Fibroblast of skin of scalp (primary cell): ENCODE data around the gene PCCA.
"Not testable (repeated sequence)": the region's sequence is repeated elsewhere in the genome, so short reads cannot be mapped to it uniquely, and the experiment has no call there.

Experiments used
- DNase-seq: peaks from one replicate; pipeline ENCODE4 v3.0.0-alpha.2; 2013

Gene PCCA

DNA sequence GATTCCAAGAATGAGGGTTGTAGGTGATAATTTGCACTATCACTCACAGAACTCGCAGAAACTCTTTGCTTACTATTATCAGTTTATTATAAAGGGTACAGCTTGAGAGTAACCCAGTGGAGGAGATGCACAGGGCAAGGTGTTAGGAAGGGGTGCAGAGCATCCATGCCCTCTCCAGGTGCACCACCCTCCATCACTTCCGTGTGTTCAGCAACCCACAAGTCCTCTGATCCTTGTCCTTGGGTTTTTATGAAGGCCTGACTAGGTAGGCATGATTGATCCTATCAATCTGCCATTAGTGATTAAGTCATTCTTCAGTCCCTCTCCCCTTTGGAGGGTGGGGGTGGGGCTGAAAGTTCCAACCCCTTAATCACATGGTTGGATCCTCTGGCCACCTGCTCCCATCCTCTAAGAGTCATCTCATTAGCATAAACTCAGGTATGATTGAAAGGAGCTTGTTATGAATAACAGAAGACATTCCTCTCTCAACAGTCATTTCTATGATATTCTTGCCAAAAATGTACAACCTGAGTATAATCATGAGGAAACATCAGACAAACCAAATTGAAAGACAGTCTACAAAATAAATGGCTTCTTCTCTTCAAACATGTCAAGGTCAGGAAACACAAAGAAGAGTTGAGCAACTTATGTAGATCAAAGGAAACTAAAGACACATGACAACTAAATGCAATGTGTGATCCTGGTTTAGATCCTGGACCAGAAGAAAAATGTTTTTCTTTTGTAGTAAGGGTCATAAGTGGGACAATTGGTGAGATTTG, 225.4 kb downstream of the PCCA start:
- no peak for DNase-seq

DNA sequence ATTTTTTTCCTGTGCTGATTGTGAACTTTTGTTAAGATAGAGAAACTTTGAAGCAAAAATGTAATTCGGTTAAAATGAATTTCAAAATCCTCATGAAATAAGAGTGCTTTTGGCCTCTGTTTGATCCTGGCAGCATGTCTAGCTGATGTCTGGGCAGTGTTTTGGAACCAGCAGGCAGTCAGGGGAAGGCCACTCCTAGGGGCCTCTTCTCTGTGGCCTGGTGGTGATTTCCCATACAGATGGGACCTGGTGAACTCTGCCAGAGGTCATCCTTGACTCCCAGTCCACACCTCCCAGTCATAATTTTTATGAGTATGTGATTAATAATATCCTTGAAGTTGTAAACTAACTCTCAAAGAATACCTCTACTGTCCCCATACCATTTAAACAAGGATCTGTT, 226.6 kb downstream of the PCCA start:
- no peak for DNase-seq

DNA sequence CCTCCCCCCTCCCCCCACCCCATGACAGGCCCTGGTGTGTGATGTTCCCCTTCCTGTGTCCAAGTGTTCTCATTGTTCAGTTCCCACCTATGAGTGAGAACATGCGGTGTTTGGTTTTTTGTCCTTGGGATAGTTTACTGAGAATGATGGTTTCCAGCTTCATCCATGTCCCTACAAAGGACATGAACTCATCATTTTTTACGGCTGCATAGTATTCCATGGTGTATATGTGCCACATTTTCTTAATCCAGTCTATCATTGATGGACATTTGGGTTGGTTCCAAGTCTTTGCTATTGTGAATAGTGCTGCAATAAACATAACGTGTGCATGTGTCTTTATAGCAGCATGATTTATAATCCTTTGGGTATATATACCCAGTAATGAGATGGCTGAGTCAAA, 229.6 kb downstream of the PCCA start:
- DNase-seq: not testable (repeated sequence)

DNA sequence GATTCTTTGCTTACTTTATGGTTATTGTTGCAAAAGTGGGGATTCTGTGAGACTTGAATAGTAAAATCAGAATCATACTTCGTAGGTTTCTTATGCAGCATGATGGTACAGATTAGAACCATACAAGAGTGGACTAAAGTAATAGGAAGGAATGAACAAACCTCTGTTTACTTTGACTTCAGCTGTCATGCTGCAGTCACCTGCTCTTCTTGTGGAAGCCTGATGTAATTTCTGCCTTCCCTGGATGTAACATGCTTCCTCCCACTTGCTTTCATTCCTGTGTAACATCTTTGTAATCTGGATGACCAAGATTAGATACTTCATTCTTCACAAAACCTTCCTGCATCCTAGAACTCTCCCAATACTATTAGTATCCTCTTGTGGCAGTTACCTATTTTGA, 235.0 kb downstream of the PCCA start:
- no peak for DNase-seq

DNA sequence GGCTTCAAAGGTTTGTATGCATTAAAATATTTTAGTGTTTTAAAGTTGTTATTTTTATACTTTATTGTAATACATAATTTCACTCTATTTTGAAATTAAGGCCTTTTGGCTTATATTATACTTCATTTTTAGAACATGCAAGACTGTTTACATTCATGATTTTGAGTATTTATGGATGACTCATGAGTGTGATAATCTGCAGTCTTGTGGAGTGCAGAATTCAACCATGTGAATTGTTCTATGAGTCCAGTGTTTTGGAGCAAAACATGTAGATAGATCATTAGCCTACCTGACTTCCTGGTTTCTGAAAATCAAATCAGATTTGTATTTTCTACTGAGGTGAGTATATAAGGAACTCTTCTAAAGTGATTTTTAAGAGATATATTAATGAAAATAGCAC, 241.8 kb downstream of the PCCA start:
- DNase-seq: peak; percentile 5

DNA sequence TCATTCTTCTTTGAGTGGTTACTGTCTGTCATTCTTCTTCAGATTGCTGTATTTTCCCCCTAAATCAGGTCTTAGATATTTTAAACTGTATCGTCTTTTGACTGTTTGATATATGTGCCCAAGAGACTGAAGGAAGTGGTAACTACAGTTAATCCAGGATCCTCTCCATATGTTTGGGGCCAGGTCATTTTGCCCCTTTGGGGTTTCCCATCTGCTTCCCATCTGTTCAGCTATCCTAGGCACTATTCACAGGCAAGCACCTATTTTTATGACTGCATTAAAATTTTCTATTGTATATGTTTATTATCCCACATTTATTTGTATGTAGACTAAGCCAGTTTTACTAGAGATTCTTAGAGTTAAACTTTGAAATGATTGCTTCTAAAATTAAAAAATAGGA, 244.2 kb downstream of the PCCA start:
- DNase-seq: no peak

DNA sequence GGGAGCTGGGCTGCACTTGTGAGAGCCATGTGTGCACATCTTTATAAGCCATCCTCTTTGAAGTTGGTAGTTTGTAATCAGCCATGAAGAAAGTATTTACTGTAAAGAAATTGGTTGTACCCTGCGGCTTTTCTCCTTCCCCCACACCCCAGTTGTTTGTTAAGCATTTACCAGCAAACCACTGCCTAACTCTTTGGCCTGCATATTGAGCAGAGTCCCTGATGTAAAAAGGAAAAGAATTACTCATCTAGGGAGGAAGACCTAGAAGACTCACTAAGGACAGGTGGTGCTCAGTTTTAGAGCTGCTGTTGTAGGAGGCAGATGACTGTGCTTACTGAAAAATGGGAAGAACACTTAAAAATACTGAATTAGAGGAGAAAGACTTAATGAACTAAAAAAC, 245.3 kb downstream of the PCCA start:
- no peak for DNase-seq

DNA sequence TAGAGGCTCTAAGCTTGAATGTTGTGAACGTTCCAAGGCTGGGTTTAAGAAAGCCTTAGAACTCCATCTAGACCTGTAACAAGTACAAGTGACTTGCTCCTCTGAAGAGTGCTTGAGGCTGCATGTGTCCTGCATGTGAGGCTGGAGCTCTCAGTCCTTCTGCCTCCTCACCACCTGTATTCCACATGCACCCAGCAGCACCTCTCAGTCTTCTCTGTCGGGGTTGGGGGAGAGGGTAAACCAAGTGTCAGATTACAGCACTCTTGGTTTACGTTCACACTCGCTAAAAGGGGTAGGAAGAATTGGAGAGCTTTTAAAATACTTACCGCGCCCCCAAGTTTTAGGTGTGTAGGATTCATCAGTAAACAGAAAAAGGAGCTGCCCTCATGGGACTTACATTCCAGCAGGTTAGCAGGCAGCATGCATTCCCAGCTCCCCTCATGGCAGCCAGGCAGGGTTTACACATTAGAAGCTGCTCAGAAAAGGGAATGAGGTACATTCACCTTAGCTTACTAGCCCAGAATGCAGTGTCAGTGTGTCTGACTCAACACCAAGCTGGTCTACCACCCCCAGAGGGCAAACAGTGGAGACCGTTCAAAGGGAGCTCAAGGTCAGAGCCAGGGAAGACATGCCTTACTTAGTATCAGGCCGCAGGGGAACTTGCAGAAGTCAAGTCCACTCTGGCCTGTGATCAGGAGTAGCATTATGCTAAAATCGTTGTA, 248.1 kb downstream of the PCCA start:
- DNase-seq: no peak

DNA sequence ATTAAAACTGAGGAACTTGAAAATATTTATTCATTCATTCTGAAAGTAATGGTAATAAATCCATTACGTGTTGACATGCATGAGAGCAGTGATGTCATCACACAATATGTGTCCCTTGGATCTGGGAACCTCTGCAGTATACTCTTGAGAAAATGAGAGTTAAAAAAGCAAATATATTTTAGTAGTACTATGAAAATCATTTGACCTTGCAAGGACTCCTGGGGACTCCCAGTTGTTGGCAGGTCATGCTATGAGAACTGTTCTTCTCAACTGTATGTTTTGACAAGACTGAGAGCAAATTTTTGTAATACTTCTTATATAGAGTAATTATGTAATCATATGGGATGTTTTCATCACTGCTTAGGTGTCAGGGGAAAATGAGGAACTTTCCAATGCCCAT, 249.4 kb downstream of the PCCA start:
- DNase-seq: peak; percentile 72

DNA sequence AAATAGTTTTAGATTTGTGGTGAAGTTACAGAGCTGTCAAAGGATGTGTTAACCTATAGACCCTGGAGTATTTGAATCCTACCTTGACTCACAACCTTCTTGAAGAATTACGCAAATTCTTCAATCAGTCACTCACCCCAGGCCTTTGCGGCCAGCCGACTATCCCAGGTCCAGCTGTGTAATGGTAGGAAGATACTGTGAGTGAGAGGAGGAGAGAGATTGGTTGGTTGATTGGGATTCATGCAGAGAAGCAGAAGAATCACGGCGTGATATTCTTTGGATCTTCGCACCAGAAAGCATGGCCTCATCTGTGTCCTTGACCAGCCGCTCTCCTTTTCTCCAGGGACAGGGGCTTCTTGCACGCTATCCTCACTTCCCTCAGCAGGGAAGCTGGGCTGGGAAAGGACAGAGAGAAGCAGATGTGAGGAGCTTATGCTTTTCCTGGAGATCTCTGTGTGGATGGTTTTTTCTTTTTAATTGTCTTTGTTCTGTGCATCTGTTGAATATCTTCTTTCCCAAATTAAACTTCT, 250.6 kb downstream of the PCCA start:
- DNase-seq: peak; percentile 4

DNA sequence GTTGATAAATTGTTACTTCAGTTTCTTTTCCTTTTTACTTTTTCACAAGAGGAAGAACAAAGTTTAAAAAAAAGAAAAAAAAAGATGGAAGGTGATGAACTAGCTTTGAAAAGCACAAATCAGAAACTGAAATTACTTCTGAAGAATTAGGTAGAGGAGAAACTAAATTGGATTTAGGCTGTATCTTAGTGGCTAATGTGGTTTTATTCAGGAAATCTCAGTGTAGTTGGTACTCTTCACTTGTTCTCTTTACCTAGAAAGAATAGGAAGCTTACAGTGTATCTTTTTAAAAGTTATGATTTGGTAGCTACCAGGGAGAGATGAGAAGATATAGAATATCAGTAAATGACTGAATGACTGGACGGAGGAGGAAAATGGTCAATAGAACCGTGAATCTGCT, 252.0 kb downstream of the PCCA start:
- no peak for DNase-seq

DNA sequence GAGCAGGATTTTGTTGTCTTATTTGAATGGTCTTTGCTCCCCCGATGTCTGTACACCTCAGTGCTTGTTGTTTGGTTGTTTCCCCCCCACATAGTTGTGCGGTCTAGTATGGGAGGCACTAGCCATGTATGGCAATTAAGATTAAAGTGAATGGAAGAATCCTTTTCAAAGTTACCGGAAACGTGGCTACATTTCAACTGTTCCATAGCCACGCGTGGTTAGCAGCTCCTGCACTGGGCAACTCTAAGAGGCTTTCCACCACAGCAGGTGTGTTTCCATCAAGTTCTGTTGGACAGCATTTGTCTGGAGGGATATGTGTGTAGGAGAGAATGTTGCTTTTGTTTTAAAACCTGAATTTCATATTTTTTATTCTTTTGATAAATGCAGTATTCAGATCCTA, 252.4 kb downstream of the PCCA start:
- DNase-seq: no peak

DNA sequence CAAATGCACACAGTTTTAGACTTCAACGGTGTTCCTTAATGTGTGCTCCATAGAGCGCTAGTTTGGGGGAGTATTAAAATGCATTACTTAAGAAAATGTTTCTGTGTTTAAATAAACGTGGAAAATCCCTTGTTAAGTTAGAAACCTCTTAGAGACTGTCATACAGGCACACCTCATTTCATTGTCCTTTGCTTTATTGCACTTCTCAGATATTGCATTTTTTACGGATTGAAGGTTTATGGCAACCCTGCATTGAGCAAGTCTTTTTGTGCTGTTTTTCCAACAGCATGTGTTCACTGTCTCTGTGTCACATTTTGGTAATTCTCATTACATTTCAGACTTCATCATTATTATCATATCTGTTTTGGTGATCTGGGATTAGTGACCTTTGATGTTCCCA, 255.7 kb downstream of the PCCA start:
- DNase-seq: no peak

DNA sequence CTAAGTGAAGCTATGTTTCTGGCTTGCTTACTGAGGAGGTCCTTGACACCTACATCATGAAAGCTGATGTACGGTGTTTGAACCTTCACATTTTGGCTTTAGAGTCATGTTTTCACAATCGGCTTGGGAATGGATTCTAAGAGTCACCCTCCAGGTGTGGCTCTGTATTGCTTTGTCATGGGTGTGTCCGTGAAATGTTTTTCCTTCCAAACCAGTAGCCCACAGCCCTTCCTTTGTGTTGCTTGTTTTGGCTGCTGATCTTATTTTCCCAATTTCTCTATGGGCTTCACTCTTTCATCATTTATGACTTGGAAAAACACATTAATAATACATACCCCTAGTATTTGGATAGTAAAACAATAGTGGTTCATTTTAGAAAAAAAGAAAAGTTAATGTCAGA, 259.1 kb downstream of the PCCA start:
- peak; percentile 17 for DNase-seq

DNA sequence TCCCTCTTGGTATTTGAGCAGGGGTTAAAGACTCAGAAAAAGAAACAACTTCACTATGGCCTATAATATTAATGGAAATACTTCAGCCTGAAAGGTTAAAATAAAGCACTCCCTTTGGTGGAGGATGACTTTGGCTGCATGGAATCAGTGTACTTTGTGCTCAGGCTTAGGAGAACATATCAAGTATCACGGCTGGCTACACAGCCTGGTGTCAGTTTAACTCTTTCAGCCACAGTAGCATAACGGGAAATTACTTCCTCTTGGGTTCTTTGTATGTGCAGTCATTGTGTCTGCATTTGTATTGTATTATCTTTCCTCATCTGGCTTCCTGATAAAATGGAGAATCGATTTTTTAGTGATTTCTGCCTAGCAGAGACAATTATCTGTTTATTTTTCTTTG, 260.7 kb downstream of the PCCA start:
- DNase-seq: no peak

DNA sequence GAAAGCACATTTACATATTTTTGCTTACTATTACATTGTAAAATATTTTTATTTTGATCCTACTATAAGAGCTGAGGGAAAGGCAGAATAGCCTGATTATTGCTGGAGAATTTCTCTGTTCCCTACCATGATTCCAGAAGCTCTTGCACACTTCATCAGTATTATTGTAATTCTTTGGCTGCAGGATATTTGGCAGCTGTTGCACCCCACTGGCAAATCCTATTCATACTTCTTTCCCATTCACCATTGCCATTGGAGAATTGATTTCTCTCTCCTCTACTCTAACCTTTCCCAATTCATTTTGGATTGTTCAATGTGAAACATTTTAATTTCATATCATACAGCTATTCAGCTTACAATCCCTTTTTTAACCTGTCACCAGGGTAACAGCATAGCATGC, 261.7 kb downstream of the PCCA start:
- DNase-seq: no peak

DNA sequence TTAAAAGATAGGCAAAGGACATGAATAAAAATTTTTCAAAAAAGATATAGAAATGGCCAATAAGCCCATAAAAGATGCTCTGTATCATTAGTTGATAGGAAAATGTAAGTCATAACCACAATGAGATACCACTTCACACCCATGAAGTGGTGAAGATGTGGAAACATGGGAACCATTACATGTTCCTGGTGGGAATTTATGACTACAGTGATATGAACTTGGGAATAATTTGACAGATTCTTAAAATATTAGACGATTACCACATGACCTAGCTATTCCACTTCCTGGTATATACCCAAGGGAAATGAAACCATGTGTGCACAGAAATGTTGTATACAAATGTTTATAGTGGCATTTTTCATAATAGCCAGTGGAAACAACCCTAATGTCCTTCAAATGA, 267.5 kb downstream of the PCCA start:
- peak; percentile 65 for DNase-seq

DNA sequence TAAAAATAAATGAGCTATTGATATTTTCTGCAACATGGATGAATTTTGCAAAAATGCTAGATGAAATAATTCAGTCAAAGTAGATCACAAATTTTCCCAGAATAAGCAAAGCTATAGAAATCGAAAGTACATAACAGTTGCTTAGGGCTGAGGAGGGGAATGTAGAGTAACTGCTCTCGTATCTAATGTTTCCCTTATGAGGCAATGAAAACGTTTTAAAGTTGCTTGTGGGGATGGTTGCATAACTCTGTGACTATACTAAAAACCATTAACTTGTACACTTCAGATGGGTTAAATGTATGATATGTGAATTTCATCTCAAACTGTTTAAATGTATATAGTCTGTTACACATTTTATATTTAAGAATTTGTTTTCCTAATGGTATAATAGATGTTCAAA, 268.0 kb downstream of the PCCA start:
- DNase-seq: peak; percentile 52

DNA sequence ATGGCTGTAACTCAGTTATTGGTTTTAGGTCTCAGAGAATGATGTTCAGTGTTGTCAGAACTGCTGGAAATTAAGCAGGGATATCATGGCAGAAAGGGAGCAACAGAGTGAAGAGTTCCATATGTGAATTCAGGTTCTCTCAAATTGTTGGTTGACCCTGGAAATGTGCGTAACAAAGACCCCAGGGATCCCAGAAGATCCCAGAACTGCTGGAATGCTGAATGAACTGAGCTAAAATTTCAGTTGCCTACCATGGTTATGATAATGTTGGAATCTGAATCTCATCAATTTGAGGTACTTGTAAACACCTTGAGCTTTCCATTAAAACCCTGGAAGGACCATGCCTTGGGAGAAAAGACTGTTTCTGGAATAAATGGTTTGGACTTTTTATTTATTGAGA, 268.9 kb downstream of the PCCA start:
- no peak for DNase-seq

DNA sequence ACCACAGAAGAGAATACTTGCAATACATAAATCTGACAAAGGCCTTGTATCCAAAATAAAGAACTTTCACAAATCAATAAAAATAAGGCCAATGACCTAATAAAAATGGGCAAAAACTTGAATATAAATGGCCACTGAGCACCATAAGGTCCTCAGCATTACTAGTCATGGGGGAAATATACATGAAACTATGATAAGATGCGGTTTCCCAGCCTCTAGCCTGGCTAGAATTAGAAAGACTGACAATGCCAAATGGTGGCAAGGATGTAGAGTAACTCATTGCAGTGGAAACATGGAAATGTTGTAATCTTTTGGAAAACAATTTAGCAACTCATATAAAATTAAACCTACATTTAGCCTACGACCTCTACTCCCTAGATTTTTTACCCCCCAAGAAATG, 272.6 kb downstream of the PCCA start:
- DNase-seq: peak; percentile 44

DNA sequence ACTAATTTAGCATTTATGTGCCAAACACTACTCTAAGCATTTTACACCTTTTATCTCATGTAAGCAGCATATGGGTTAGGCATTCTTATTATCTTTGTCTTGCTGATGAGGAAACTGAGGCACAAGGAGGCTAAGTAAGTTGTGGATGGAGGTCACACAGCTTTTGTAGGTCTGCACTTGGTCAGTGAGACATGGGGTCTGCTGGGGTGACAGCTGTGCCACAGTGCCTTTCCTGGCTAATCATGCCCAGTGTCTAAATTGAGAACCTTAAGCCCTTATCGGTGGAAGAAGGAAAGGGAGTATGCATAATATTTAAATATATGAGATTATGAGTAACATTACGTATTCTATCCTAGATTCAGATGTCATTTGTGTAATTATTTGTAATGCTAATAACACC, 273.5 kb downstream of the PCCA start:
- DNase-seq: no peak

DNA sequence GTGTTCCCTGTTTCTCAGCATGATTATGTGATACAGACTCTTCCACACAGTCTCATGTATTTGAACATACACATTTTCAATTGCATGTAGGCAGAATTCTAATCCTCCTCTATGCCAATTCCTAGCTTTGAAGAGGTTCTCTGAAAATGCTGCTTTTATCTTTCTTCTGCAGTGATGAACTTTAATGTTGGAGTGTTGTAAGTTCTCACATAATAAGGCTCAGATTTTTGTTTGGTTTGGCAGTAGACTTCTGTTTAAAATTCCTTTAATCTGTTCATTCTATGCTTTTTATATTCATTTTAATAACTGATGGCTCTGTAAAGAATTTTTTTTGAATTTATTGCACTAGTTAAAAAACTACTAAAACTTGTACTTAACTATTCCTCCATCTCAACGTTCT, 273.9 kb downstream of the PCCA start:
- DNase-seq: peak; percentile 3

DNA sequence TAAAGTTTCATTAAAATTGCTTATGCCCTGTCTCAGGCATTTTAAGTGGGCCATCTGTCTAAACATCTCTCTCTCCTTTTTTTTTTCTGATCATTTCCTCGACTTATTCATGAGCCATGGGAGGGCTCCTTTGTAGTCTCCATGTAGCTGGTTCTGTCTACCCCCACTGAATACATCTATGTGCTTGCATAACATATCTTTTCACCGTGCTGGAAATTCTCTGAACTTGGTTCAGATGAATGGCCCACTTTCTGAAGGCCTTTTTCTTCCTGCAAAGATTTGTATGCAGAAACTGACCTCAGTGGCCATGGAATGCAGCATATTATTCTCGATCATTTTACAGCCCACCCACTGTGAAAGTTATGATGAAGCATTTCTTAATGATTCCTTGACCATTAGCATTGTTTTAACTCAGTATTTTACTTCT, 274.4 kb downstream of the PCCA start:
- peak; percentile 79 for DNase-seq

DNA sequence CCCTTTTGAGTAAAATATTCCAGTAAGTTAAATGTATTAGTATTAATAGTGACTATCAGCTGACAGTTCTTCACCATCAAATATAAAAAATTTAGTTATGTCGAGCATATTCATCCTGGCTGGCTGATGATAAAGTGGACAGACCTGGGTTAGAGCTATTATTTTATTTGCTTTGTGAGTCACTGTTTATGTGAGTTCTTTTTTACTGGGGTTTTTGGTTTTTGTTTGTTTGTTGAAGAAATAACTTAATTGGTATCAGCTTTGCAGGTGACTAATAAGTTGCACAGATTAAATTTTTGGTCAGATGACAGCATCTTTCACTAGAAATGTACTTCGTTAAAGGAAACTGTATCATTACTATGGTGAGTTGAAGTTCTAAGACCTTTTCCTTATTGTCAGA, 275.0 kb downstream of the PCCA start:
- peak; percentile 21 for DNase-seq
